Measurements from ENCODE around the gene TMPRSS9. TPM values are rescaled to one million over a fixed set of nuclear protein-coding genes. Genes with fewer than 3 reads are reported as not detected.

The TMPRSS9 gene
- total and polyA plus RNA-seq, 9 donors = 0.05 to 0.51 (median 0.19) TPM; not detected in 1

- no peaks in the 10 kb centered on the region for H3K27me3 ChIP-seq
- H3K9me3 ChIP-seq = no peaks in the 10 kb centered on the region
- no peaks in the 10 kb centered on the region for H3K36me3 ChIP-seq
- H3K4me3 ChIP-seq = no peak overlapping the region
- no peak overlapping the region for H3K27ac ChIP-seq
- no peak for DNase-seq
- WGBS, 3 donors = 32 to 36% (median 34%) methylated on average over 23 to 24 of the region's 24 CpGs
- intact Hi-C loops (cut with DNase I) = no loop called here
- TF ChIP-seq CTCF (IDR thresholded peaks at IDR 0.05) (no peak), POLR2A (IDR thresholded peaks at IDR 0.05) (no peak), EP300 (IDR thresholded peaks at IDR 0.05) (no peak)
- no peaks in the 10 kb centered on the region for H3K4me1 ChIP-seq (ENCODE audit: insufficient read depth)
These were observed 1.4 kb downstream of the TMPRSS9 start for GRCh38 chr19:2361246-2362045.

GRCh38 chr19:2362046-2362969, 2.2 kb downstream of the TMPRSS9 start:
- Histone ChIP-seq H3K36me3 (no peaks in the 10 kb centered on the region), H3K27ac (no peak overlapping the region), H3K4me1 (ENCODE audit: insufficient read depth) (no peaks in the 10 kb centered on the region), H3K27me3 (no peaks in the 10 kb centered on the region), H3K4me3 (no peak overlapping the region), H3K9me3 (no peaks in the 10 kb centered on the region)
- no peak for DNase-seq
- 89 to 92% (median 92%) methylated on average over 11 of the region's 11 CpGs for WGBS, 3 donors
- intact Hi-C loops (cut with DNase I) = no loop called here
- TF ChIP-seq EP300 (IDR thresholded peaks at IDR 0.05) (no peak), POLR2A (IDR thresholded peaks at IDR 0.05) (no peak), CTCF (IDR thresholded peaks at IDR 0.05) (no peak)

GRCh38 chr19:2362970-2363300, 2.9 kb downstream of the TMPRSS9 start:
- intact Hi-C loops (cut with DNase I) = no loop called here
- Histone ChIP-seq H3K27ac (no peak overlapping the region), H3K4me3 (no peak overlapping the region), H3K36me3 (no peaks in the 10 kb centered on the region), H3K4me1 (ENCODE audit: insufficient read depth) (no peaks in the 10 kb centered on the region), H3K27me3 (no peaks in the 10 kb centered on the region), H3K9me3 (no peaks in the 10 kb centered on the region)
- DNase-seq = no peak
- 74 to 82% (median 75%) methylated on average over 15 of the region's 15 CpGs for WGBS, 3 donors
- TF ChIP-seq CTCF (IDR thresholded peaks at IDR 0.05) (no peak), EP300 (IDR thresholded peaks at IDR 0.05) (no peak), POLR2A (IDR thresholded peaks at IDR 0.05) (no peak)

GRCh38 chr19:2363419-2363818, 3.4 kb downstream of the TMPRSS9 start:
- Histone ChIP-seq H3K27ac (no peak overlapping the region), H3K4me3 (no peak overlapping the region), H3K4me1 (ENCODE audit: insufficient read depth) (no peaks in the 10 kb centered on the region), H3K36me3 (no peaks in the 10 kb centered on the region), H3K9me3 (no peaks in the 10 kb centered on the region), H3K27me3 (no peaks in the 10 kb centered on the region)
- no peak for DNase-seq
- intact Hi-C loops (cut with DNase I) = no loop called here
- TF ChIP-seq EP300 (IDR thresholded peaks at IDR 0.05) = no peak
- TF ChIP-seq CTCF (IDR thresholded peaks at IDR 0.05) = no peak
- no peak for TF ChIP-seq POLR2A (IDR thresholded peaks at IDR 0.05)
- 19 to 33% (median 22%) methylated on average over 17 of the region's 17 CpGs for WGBS, 3 donors

All from ovary (tissue), 9 donors.